DOHH2 (cell line): ENCODE data around the gene KIAA1671.
A peak's percentile ranks its signal among the peaks of the same experiment; 100 is the strongest.

ENCODE experiments used
- H3F3A ChIP-seq: fragments of 200-600 bp; sonication (generic), shearing (Covaris generic); 2 replicates; pipeline ENCODE4 v1.6.0; 2016; ENCODE audit warnings: antibody characterized with exemption, mild to moderate bottlenecking; ENCODE audit not compliant: control insufficient read depth, insufficient read depth
- H3K27ac ChIP-seq: fragments of 200-600 bp; sonication (generic); 2 replicates; pipeline ENCODE4 v1.5.1; 2014; ENCODE audit warnings: low read depth, mild to moderate bottlenecking, low read length, moderate library complexity
- H3K27me3 ChIP-seq: fragments of 200-600 bp; sonication (generic); 2 replicates; pipeline ENCODE4 v1.6.1; 2014; ENCODE audit warnings: mild to moderate bottlenecking, low read length, mixed read lengths; ENCODE audit not compliant: control insufficient read depth
- H3K36me3 ChIP-seq: fragments of 200-600 bp; sonication (generic); 2 replicates; pipeline ENCODE4 v1.6.1; 2014; ENCODE audit warnings: mild to moderate bottlenecking, low read length, moderate library complexity, mixed read lengths; ENCODE audit not compliant: control insufficient read depth
- H3K4me1 ChIP-seq: fragments of 200-600 bp; sonication (generic); 2 replicates; pipeline ENCODE4 v1.6.1; 2014; ENCODE audit warnings: mild to moderate bottlenecking, low read length, mixed read lengths; ENCODE audit not compliant: control insufficient read depth
- H3K4me2 ChIP-seq: fragments of 200-600 bp; sonication (generic); 2 replicates; pipeline ENCODE4 v1.6.0; 2014; ENCODE audit warnings: mild to moderate bottlenecking, low read length, moderate library complexity
- H3K4me3 ChIP-seq: fragments of 200-600 bp; sonication (generic); 2 replicates; pipeline ENCODE4 v1.5.1; 2014; ENCODE audit warnings: mild to moderate bottlenecking, low read length, mixed read lengths
- H3K79me2 ChIP-seq: fragments of 200-600 bp; sonication (generic); 2 replicates; pipeline ENCODE4 v1.6.1; 2014; ENCODE audit warnings: mild to moderate bottlenecking, low read length, mixed read lengths; ENCODE audit not compliant: control insufficient read depth
- H3K9me2 ChIP-seq: fragments of 200-600 bp; sonication (generic); replicated peaks from 2 replicates; pipeline ENCODE4 v1.6.1; 2014; ENCODE audit warnings: mild to moderate bottlenecking, low read length, mixed read lengths; ENCODE audit not compliant: control insufficient read depth
- H3K9me3 ChIP-seq: fragments of 200-600 bp; sonication (generic); 2 replicates; pipeline ENCODE4 v1.6.1; 2014; ENCODE audit warnings: antibody characterized with exemption, low read length, mixed read lengths; ENCODE audit not compliant: control insufficient read depth, insufficient read depth
- H4K20me1 ChIP-seq: fragments of 200-600 bp; sonication (generic); 2 replicates; pipeline ENCODE4 v1.6.0; 2014; ENCODE audit warnings: low read depth, mild to moderate bottlenecking, antibody characterized with exemption, low read length, moderate library complexity; ENCODE audit not compliant: control insufficient read depth, insufficient read depth
- CTCF ChIP-seq: fragments of 200-600 bp; sonication (generic); IDR thresholded peaks from one replicate; pipeline ENCODE4 v1.5.1; 2014; ENCODE audit warnings: antibody characterized with exemption, mild to moderate bottlenecking, low read depth, low read length; ENCODE audit not compliant: poor library complexity, severe bottlenecking
- EZH2phosphoT487 ChIP-seq: fragments of 200-600 bp; sonication (generic); IDR thresholded peaks from 2 replicates; pipeline ENCODE4 v1.6.1; 2017; ENCODE audit warnings: borderline replicate concordance, mild to moderate bottlenecking, antibody characterized with exemption, low read length, moderate library complexity, mixed read lengths

Gene KIAA1671

GRCh38 chr22:25110846-25111578 lies 158.5 kb downstream of the KIAA1671 start:
- no peaks in the 10 kb centered on the region for H3F3A ChIP-seq
- peak overlapping the region; percentile 90 for H3K4me2 ChIP-seq
- H3K9me2 ChIP-seq = no peaks in the 10 kb centered on the region
- H3K4me3 ChIP-seq = peak overlapping the region; percentile 71
- no peaks in the 10 kb centered on the region for H3K79me2 ChIP-seq
- H3K27me3 ChIP-seq = peaks cover 26% of the 10 kb centered on the region
- no peak overlapping the region for H3K27ac ChIP-seq
- H4K20me1 ChIP-seq = no peaks in the 10 kb centered on the region
- TF ChIP-seq CTCF (peak; percentile 37), EZH2phosphoT487 (peak; percentile 66; the same call in 1 of the 2 replicates)
- H3K9me3 ChIP-seq = no peaks in the 10 kb centered on the region
- H3K36me3 ChIP-seq = no peaks in the 10 kb centered on the region
- peaks cover 9% of the 10 kb centered on the region for H3K4me1 ChIP-seq

GRCh38 chr22:25111579-25112517 lies 159.3 kb downstream of the KIAA1671 start:
- peak overlapping the region; percentile 71 for H3K4me3 ChIP-seq
- peaks cover 9% of the 10 kb centered on the region for H3K4me1 ChIP-seq
- no peak overlapping the region for H3K27ac ChIP-seq

GRCh38 chr22:25112538-25113253 lies 160.2 kb downstream of the KIAA1671 start:
- Histone ChIP-seq H3K4me1 (peaks cover 9% of the 10 kb centered on the region), H4K20me1 (no peaks in the 10 kb centered on the region), H3K4me3 (no peak overlapping the region), H3K9me3 (no peaks in the 10 kb centered on the region), H3K4me2 (no peak overlapping the region), H3F3A (no peaks in the 10 kb centered on the region), H3K27me3 (peaks cover 26% of the 10 kb centered on the region), H3K36me3 (no peaks in the 10 kb centered on the region), H3K27ac (no peak overlapping the region), H3K79me2 (no peaks in the 10 kb centered on the region), H3K9me2 (no peaks in the 10 kb centered on the region)
- TF ChIP-seq EZH2phosphoT487 (no peak), CTCF (no peak)

More at GRCh38 chr22:25111579-25112517, 159.3 kb downstream of the KIAA1671 start:
- Histone ChIP-seq H3K79me2 (no peaks in the 10 kb centered on the region), H3K36me3 (no peaks in the 10 kb centered on the region), H3K27me3 (peaks cover 26% of the 10 kb centered on the region), H3K9me3 (no peaks in the 10 kb centered on the region), H4K20me1 (no peaks in the 10 kb centered on the region), H3K4me2 (peak overlapping the region; percentile 90), H3F3A (no peaks in the 10 kb centered on the region), H3K9me2 (no peaks in the 10 kb centered on the region)
- TF ChIP-seq EZH2phosphoT487 (no peak), CTCF (no peak)
